Fibroblast of the conjunctiva (primary cell): Measurements from ENCODE around the gene BBLN.
"Not testable (repeated sequence)": the region's sequence is repeated elsewhere in the genome, so short reads cannot be mapped to it uniquely, and the experiment has no call there.

Experiments
- DNase-seq: peaks from one replicate; pipeline ENCODE4 v3.0.0-alpha.2; 2010; ENCODE audit warnings: low read depth

The BBLN gene, protein sequence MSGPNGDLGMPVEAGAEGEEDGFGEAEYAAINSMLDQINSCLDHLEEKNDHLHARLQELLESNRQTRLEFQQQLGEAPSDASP

GRCh38 chr9:128159784-128160602 lies at the start of gene BBLN:
Gene BBLN (plus strand): TSS chr9:128160265. CDS start chr9:128160408, 143 bp downstream.
- DNase-seq = peak; percentile 88

DNA sequence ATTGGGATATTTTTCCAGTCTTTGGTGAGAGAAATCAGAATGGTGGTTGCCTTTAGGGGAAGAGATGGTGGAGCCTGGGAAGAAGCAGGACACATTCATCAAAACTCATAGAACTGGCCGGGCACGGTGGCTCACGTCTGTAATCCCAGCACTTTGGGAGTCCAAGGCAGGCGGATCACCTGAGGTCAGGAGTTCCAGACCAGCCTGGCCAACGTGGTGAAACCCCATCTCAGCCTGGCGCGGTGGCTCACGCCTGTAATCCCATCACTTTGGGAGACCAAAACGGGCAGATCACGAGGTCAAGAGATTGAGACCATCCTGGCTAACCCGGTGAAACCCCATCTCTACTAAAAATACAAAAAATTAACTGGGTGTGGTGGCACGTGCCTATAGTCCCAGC lies 48.3 kb upstream of the BBLN start:
- DNase-seq = not testable (repeated sequence)

DNA sequence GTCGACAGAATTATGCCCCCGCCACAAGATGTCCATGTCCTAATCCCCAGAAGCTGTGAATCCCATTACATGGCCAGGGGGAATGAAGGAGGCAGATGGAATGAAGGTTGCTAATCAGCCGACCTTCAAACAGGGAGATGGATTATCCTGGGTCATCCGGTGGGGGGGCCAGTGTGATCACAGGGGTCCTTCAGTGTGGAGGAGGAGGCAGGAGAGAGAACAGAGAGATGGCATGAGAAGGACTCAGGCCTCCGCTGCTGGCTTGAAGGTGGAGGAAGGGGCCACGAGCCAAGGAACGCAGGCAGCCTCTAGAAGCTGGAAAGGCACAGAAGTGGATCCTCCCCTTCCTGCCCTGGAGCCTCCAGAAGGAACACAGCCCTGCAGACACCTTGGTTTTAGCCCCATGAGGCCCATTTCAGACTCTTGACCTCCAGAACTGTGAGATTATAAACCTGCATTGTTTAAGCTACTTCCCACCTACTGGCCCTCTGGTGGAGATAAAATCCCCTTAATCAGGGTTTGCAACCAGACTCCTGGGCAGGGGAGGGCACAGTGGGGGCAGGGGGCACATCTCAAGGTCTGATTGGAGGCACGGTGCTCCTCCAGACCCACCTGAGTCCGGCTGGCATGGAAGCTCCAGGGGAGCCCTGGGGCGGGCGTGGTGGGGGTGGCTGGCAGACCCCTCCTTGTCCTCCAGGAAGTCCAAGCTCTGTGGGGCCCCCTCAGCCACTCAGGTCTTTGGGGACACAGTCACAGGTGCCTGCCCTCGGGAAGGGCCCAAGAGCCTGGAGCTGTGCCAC lies 46.3 kb upstream of the BBLN start:
- DNase-seq = no peak

DNA sequence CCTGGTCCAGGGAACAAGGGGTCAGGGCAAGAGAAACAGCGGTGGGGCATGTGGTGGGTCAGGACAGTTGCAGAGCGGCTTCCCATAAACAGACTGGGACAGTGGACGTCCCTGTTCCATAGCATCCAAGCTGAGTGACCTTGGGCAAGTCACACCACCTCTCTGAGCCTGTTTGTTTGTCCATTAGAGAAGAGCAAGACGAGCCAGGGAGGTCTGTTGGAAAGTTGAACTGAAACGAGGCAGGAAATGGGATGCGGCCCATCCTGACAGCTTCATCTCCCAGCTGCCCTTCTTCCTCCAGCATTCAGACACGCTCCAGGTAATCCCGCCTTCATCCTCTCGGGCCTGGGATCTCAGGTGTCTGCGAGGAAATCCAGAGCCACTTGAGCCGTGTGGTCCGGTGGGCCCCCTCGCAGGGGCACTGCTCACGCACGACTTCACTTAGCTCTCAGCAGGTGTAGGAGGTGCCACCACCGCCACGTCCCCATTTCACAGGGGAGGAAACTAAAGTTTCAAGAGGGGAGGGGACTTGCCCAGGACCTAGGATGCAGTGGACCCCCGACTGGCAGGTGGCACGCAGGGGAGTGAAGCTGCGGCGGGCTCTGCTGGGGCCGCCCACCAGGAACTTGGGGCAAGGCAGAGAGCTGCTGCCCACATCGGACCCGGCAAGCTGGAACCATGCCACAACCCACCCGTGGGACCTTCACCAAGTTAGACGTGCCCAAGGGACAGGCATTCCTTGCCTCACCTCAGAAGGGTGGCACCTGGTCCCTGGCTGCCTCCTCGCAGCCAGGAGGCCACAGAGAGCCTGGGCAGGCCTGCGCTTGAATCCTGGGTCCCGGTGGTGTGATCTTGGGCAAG lies 45.5 kb upstream of the BBLN start:
- no peak for DNase-seq

DNA sequence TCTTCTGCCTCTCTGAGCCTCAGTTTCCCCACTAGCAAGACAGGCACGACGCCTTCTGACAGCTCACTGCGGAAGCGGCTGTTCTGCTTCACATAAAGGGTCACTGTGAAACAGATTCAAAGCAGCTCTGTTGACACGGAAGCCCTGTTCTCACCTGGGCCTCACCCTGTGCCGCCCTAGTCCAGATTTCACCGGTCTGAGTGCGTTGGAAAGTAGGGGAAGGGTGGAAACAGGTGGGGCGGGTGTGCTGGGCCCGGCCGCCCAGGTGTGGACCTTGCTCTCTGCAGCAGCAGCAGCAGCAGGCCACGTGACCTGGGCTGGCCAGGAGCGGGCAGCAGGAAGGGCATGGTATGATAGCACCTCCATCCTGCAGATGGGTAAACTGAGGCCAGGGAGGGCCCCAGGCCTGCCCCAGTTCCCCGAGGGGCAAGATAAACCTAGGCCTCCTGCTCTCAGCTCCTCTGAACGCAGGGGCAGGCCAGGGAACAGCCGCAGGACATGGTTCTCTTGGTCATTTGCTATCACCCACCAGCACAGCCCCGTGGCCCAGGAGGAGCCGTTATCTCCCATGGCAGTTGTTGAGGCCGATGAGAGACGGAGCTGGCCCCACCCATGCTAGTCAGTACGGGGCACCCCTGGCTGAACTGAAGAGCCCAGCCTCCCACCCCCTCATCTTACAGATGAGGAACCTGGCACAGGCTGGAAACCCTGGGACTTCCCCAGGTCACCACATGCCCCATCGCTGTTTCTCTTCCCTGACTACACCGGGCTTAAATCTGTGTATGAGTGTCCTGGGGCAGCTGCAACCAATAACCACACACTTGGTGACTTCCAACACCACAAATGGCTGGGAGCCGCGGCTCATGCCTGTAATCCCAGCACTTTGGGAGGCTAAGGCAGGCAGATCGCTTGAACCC lies 44.6 kb upstream of the BBLN start:
- DNase-seq = no peak

- no peak for DNase-seq
Measured at GRCh38 chr9:128116104-128117083, 43.7 kb upstream of the BBLN start.

DNA sequence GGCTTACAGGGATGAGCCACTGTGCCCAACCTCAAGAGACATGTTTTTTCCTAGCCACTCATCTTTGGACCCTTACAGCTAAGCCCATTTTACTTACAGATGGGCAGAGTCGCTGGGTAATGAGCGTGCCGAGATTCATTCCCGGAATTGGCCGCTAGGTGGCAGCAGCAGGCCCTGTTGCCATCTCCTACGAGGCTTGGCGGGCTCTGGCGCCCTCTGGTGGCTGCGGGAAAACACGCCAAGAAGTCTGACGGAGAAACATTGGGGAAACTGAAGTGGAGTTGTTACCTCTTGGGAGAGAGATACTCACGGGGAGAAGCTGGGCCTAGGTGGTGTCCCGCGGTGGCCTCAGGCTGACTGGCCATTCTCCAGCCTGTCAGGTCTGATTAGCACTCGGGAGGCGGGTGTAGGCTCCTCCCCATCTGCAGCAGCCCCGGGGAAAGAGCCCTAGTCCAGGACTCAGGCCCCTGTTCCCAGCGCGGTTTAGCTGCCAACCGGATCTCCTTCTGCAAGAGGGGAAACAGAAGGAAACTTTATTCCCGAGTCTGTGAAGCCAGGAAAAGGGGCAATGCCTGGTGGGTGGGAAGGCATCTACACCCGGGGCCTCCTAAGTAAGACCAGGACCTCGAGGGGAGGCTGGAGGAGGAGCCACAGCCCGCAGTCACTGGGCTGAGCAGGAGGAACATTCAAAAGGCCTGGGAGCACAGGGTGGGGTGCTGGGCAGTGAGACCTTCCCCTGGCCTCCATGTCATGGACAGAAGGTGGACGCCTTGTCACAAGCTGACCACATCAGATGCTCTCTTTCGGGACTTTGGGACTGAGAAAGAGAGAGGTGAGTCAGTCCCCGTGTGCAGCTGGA lies 42.2 kb upstream of the BBLN start:
- peak; percentile 81 for DNase-seq

GRCh38 chr9:128118472-128118857 lies 41.6 kb upstream of the BBLN start:
- DNase-seq = no peak

DNA sequence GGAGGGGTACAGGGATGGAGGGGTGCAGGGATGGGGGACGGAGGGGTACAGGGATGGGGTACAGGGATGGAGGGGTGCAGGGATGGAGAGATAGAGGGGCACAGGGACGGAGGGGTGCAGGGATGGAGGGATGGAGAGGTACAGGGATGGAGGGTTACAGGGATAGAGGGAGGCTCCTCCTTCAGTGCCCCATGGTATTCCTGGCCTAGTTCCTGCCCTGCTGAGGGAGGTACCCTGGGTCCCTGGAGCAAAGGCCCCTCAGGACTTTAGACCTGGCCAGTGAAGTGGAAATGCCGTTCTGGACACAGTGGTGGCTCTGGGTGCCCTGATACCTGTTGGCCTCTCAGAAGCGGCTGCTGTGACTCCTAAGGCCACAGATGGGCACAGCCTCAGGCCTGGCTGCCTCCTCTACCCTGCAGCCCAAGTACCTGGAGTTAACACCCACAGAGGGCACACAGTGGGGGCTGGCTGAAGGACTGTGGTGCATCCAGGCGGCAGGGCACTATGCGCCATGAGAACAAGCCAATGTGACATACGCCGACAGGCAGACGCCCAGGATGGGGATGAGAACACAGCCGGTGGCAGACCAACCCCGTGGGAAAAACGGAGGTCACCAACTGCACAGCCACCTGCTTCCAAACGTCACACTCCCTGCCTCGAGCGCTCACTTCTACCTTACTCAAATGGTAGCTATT lies 40.9 kb upstream of the BBLN start:
- DNase-seq = no peak

GRCh38 chr9:128120061-128120740 lies 39.9 kb upstream of the BBLN start:
- no peak for DNase-seq

DNA sequence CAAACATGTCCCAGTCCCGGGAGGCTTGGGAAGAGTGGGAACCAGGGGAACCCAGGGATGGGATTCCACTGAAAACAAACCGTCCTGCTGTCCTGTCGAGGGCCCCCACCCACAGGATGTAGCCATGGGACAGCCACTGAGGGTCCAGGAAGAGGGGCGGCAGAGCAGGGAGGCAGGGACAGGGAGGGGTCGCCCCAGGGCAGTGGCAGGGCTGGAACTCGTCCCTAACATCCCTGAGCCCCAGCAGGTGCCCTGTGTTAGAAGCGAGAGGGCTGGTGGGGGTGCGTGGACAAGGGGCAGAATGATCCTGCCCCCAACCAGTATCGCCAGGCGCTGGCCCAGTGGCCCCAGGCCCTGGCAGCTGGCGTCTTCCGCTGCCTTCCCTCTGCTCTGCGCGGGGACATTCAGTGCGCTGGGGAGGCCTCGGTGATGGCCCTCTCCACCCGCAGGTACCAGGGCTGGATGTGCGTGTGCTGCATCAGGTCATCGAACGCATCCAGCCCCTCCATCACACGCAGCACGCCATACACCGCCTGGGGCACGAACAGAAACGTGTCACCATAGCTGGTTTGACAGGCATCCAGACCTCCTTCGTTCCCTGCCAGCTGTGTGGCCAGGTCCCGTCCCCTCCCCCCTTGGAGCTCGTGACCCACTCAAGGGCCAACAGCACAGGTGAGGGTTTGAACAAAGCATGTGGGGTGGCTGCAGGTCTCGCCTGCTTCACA lies 39.2 kb upstream of the BBLN start:
- DNase-seq = no peak

DNA sequence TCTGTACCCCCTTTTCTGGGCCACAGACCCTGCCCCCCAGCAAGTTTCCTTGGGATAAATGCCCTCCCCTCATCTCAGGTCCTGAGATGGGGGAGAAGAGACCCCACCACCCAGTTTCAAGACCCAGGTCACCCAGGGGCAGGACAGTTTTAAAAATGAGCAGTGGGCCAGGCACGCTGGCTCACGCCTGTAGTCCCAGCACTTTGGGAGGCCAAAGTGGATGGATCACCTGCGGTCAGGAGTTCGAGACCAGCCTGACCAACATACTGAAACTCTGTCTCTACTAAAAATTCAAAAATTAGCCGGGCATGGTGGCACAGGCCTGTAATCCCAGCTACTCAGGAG lies 38.6 kb upstream of the BBLN start:
- no peak for DNase-seq

- no peak for DNase-seq
Measured at GRCh38 chr9:128121924-128122808, 37.9 kb upstream of the BBLN start.

DNA sequence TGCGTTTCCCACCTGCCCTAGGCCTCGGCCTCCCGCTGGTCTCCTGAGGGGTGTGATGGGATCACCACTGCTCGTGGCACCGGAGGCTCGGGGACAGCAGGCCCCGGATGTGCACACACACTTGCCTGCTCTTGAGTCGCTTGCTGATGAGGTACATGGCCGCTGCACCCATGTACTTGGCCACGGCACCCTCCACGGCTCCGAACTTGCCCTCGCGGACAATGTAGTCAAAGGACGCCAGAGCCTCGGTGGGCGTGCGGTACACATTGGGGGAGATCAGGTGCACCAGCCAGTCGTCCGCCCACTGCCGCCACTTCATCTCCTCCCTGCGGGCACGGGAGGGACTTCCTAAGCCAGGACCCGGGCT lies 37.3 kb upstream of the BBLN start:
- no peak for DNase-seq

- no peak for DNase-seq
Measured at GRCh38 chr9:128123451-128124080, 36.5 kb upstream of the BBLN start.

DNA sequence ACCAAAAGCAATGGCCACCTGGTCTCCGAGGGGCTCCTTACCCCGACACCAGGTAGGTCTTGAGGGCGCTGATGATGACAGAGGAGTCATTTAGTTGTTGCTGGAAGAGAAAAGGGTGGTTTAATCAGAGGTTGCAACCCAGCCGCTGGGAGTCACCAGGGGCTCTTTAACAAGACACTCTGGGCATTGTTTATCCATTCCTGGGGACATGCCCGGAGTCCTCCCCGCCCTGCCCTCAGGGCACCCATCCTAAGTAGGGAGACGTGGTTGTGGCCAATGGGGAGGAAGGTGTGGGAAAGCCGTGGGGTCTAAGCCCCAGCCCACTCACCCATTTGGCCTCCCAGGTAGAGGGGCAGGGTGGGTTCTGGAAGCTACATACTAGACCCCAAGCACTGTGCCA lies 35.6 kb upstream of the BBLN start:
- DNase-seq = no peak
